HL-60 (cell line): Measurements from ENCODE around the gene DYRK3.

ENCODE experiments used
- DNase-seq, 2 experiments: peaks; one replicate each; pipeline ENCODE4 v3.0.0-alpha.2; 2010 to 2020; ENCODE audit warnings: low read depth in 1 of 2, low spot score in 1 of 2
- H3K27ac ChIP-seq: fragments of 250-450 bp; sonication (Bioruptor Pico); replicated peaks from 2 replicates; pipeline ENCODE4 v1.5.1; 2020; ENCODE audit warnings: mild to moderate bottlenecking, moderate library complexity
- H3K27me3 ChIP-seq: fragments of 250-450 bp; sonication (Bioruptor Pico); 2 replicates; pipeline ENCODE4 v1.5.1; 2021; ENCODE audit warnings: mild to moderate bottlenecking, moderate library complexity; ENCODE audit not compliant: insufficient read depth, poor library complexity, severe bottlenecking
- H3K4me3 ChIP-seq: replicated peaks from 2 replicates; pipeline ENCODE4 v1.5.1; 2011; ENCODE audit warnings: mild to moderate bottlenecking, control low read depth, low read length; ENCODE audit not compliant: insufficient read depth
- GABPA ChIP-seq: IDR thresholded peaks from 2 replicates; pipeline ENCODE4 v1.6.1; 2012; ENCODE audit warnings: low read depth
- POLR2AphosphoS5 ChIP-seq: IDR thresholded peaks from 2 replicates; pipeline ENCODE4 v1.6.1; 2012; ENCODE audit warnings: low read depth
- SPI1 ChIP-seq: IDR thresholded peaks from 2 replicates; pipeline ENCODE4 v1.6.1; 2012; ENCODE audit warnings: low read depth, mild to moderate bottlenecking, borderline replicate concordance
- TF ChIP-seq, protein P1 (sequence below): IDR thresholded peaks from 2 replicates; pipeline ENCODE4 v1.6.1; 2012; ENCODE audit warnings: low read depth; ENCODE audit not compliant: insufficient replicate concordance
- TF ChIP-seq, protein P2 (sequence below): IDR thresholded peaks from one replicate; pipeline ENCODE4 v1.5.1; 2011; ENCODE audit warnings: low read length, control low read depth, inconsistent platforms; ENCODE audit not compliant: insufficient read depth

DYRK3 gene

DNA sequence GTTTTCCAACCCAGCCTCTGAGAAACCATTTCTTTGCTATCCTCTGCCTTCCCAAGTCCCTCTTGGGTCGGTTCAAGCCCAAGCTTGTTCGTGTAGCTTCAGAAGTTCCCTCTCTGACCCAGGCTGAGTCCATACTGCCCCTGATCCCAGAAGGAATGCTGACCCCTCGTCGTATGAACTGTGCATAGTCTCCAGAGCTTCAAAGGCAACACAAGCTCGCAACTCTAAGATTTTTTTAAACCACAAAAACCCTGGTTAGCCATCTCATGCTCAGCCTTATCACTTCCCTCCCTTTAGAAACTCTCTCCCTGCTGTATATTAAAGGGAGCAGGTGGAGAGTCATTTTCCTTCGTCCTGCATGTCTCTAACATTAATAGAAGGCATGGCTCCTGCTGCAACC is 46.8 kb upstream of the DYRK3 start:
- H3K27me3 ChIP-seq: no peaks in the 10 kb centered on the region
- TF ChIP-seq SPI1 (no peak), GABPA (no peak), POLR2AphosphoS5 (no peak)
- TF ChIP-seq, protein P1, sequence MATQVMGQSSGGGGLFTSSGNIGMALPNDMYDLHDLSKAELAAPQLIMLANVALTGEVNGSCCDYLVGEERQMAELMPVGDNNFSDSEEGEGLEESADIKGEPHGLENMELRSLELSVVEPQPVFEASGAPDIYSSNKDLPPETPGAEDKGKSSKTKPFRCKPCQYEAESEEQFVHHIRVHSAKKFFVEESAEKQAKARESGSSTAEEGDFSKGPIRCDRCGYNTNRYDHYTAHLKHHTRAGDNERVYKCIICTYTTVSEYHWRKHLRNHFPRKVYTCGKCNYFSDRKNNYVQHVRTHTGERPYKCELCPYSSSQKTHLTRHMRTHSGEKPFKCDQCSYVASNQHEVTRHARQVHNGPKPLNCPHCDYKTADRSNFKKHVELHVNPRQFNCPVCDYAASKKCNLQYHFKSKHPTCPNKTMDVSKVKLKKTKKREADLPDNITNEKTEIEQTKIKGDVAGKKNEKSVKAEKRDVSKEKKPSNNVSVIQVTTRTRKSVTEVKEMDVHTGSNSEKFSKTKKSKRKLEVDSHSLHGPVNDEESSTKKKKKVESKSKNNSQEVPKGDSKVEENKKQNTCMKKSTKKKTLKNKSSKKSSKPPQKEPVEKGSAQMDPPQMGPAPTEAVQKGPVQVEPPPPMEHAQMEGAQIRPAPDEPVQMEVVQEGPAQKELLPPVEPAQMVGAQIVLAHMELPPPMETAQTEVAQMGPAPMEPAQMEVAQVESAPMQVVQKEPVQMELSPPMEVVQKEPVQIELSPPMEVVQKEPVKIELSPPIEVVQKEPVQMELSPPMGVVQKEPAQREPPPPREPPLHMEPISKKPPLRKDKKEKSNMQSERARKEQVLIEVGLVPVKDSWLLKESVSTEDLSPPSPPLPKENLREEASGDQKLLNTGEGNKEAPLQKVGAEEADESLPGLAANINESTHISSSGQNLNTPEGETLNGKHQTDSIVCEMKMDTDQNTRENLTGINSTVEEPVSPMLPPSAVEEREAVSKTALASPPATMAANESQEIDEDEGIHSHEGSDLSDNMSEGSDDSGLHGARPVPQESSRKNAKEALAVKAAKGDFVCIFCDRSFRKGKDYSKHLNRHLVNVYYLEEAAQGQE: no peak
- TF ChIP-seq, protein P2, sequence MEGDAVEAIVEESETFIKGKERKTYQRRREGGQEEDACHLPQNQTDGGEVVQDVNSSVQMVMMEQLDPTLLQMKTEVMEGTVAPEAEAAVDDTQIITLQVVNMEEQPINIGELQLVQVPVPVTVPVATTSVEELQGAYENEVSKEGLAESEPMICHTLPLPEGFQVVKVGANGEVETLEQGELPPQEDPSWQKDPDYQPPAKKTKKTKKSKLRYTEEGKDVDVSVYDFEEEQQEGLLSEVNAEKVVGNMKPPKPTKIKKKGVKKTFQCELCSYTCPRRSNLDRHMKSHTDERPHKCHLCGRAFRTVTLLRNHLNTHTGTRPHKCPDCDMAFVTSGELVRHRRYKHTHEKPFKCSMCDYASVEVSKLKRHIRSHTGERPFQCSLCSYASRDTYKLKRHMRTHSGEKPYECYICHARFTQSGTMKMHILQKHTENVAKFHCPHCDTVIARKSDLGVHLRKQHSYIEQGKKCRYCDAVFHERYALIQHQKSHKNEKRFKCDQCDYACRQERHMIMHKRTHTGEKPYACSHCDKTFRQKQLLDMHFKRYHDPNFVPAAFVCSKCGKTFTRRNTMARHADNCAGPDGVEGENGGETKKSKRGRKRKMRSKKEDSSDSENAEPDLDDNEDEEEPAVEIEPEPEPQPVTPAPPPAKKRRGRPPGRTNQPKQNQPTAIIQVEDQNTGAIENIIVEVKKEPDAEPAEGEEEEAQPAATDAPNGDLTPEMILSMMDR: no peak
- no peak overlapping the region for H3K27ac ChIP-seq
- no peak overlapping the region for H3K4me3 ChIP-seq
- DNase-seq: no peak

DNA sequence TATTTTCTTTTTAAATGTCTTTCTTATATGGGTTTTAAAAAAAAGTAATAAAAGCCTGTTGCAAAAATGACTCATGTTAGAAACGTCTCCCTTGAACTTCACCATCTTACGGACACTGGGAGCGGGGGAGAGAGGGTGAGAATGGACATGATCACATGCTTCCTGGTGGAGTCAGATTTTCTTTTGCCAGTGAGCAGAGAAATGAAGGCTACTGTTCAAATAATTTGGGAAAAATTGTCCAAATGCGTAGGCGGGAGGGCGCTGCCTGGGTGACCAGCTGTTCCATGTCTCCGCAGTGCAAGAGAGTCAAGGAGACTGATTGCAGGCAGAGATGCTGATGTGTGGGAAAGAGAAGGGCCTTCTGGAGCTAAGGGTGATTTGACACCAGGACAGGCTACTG is 46.1 kb upstream of the DYRK3 start:
- DNase-seq: no peak
- H3K27ac ChIP-seq: no peak overlapping the region
- no peak for TF ChIP-seq POLR2AphosphoS5
- H3K27me3 ChIP-seq: no peaks in the 10 kb centered on the region
- no peak overlapping the region for H3K4me3 ChIP-seq

DNA sequence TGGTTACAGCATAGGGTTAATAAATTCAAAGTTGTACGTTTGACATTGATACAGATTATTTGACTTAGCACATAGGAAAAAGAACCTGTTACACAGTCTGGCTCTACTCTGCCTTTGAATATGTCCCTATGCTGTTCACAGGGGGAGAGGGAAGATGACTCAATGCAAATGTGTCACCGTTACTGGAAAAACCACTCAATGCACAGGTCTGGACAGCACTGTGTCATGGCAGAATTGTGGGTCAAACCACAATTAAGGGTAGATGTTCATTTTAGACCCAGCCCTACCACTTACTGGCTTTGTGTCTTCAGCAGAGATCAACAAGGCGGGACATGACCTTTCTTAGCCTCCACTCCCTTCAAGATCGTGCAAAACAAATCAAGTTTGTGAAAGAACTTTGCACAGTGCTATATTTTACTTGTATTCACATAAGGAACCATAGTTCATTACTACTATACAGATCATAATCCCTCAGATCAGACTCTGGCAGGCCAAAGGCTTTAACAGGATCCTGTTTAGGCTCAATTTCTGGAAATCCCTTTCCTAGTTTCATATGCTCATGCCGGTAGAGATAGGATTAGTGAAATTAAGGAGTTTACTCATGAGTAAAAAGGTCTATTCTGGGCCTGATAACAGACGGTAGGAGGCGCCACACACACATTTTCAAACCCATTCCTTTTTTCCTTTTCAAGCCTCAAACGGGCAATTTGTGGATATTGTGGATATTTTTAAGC is 45.1 kb upstream of the DYRK3 start:
- Histone ChIP-seq H3K27ac (no peak overlapping the region), H3K27me3 (no peaks in the 10 kb centered on the region), H3K4me3 (no peak overlapping the region)
- no peak for DNase-seq
- TF ChIP-seq GABPA (no peak), SPI1 (no peak), POLR2AphosphoS5 (no peak; the same call in 1 of the 2 replicates)
- TF ChIP-seq, protein P2: no peak
- TF ChIP-seq, protein P1: no peak

DNA sequence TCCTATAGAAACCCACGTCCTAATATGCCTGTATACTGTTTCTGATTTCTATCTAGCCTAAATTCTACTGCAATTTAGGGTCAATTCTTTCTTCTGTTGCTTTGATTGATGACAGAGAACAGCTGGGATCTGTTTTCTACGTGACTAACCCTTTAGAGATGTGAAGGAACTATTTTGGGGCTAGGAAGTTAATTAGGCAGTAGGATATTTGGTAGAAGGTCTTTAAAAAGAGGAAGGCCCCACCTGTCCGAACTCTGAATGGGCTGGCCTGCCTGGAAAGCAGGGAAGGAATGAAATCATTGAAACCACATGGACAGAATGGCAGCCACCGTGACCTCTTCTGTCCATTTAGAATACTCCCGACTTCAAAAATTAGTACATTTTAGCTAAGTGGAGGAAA is 44.1 kb upstream of the DYRK3 start:
- TF ChIP-seq GABPA (no peak), POLR2AphosphoS5 (no peak), SPI1 (no peak)
- TF ChIP-seq, protein P2: no peak
- TF ChIP-seq, protein P1: no peak
- no peak for DNase-seq
- Histone ChIP-seq H3K4me3 (no peak overlapping the region), H3K27ac (no peak overlapping the region), H3K27me3 (no peaks in the 10 kb centered on the region)
